Measurements from ENCODE around the gene UTS2B.

Gene UTS2B

DNA sequence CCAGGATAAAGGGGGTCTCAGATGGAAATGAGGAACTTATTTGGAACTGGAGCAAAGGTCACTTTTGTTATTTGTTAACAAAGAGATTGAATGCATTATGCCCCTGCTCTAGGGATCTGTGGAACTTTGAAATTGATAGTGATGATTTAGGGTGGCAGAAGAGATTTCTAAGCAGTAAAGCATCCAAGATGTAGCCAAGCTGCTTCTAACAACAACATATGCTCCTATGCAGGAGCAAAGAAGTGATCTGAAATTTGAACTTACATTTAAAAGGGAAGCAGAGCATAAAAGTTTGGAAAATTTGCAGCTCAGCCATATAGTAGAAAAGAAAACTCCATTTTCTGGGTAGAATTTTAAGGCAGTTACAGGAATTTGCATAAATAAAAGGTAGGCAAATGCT is 31.5 kb downstream of the UTS2B start:
- no peaks in the 10 kb centered on the region for H3K36me3 ChIP-seq (ENCODE audit: control insufficient read depth, insufficient read depth, low read length)

DNA sequence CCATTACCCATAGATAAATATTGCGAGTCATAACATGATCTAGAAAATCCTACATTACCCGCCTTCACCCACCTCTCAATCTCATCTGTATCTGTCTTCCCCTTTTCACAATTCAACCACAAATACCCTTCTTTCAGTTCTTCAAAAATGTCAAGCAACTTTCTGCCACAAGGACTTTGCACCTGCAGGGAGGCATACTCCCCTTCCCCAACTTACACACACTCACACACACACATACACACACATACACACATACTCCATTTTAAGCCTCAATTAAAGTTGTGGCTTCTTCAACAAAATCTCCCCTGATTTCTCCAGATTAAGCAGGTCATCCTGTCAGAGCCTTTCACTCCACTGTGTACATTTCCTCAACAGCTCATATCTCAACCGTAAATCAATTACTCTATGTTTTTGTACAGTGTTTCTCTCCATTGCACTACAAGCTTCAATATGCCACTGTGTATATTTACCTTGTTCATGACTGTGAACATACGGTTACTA is 34.2 kb downstream of the UTS2B start:
- TF ChIP-seq, protein P1, sequence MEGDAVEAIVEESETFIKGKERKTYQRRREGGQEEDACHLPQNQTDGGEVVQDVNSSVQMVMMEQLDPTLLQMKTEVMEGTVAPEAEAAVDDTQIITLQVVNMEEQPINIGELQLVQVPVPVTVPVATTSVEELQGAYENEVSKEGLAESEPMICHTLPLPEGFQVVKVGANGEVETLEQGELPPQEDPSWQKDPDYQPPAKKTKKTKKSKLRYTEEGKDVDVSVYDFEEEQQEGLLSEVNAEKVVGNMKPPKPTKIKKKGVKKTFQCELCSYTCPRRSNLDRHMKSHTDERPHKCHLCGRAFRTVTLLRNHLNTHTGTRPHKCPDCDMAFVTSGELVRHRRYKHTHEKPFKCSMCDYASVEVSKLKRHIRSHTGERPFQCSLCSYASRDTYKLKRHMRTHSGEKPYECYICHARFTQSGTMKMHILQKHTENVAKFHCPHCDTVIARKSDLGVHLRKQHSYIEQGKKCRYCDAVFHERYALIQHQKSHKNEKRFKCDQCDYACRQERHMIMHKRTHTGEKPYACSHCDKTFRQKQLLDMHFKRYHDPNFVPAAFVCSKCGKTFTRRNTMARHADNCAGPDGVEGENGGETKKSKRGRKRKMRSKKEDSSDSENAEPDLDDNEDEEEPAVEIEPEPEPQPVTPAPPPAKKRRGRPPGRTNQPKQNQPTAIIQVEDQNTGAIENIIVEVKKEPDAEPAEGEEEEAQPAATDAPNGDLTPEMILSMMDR (IDR thresholded peaks at IDR 0.05; ENCODE audit: insufficient read depth, low read length, poor library complexity, severe bottlenecking), result no peak
- DNase-seq (ENCODE audit: extremely low read depth, insufficient read length), result peak; percentile 53
- no peak overlapping the region for H3K4me3 ChIP-seq (replicated peaks; ENCODE audit: low read depth, low read length)
- no peaks in the 10 kb centered on the region for H3K27me3 ChIP-seq (replicated peaks; ENCODE audit: control insufficient read depth, insufficient read depth, low read length)
- no peaks in the 10 kb centered on the region for H3K36me3 ChIP-seq (ENCODE audit: control insufficient read depth, insufficient read depth, low read length)

More for the DNA sequence above, 31.5 kb downstream of the UTS2B start:
- TF ChIP-seq, protein P1 (IDR thresholded peaks at IDR 0.05; ENCODE audit: insufficient read depth, low read length, poor library complexity, severe bottlenecking), result no peak
- no peaks in the 10 kb centered on the region for H3K27me3 ChIP-seq (replicated peaks; ENCODE audit: control insufficient read depth, insufficient read depth, low read length)
- DNase-seq (ENCODE audit: extremely low read depth, insufficient read length), result no peak
- no peak overlapping the region for H3K4me3 ChIP-seq (replicated peaks; ENCODE audit: low read depth, low read length)

DNA sequence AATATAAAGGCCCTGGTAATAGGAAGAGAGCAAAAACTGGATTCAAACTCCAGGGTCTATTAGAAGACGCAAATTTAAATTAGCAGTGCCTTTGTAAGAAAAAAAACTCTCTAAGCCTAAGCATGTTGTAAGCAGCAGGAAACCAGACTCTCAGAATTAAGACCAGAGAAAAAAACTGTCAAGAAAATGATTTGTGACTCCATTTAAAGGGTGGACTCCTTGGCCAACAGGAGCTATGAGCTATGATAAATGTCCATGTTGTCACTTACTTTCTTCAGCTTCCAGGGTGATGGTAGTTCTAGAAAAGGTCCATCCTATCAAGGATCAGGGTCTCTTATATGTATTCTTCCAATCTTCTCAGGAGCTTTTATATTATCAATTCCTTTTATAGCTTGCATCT is 36.0 kb downstream of the UTS2B start:
- H3K27me3 ChIP-seq (replicated peaks; ENCODE audit: control insufficient read depth, insufficient read depth, low read length), result no peaks in the 10 kb centered on the region
- TF ChIP-seq, protein P1 (IDR thresholded peaks at IDR 0.05; ENCODE audit: insufficient read depth, low read length, poor library complexity, severe bottlenecking), result no peak
- H3K4me3 ChIP-seq (replicated peaks; ENCODE audit: low read depth, low read length), result no peak overlapping the region
- no peak for DNase-seq (ENCODE audit: extremely low read depth, insufficient read length)
- no peaks in the 10 kb centered on the region for H3K36me3 ChIP-seq (ENCODE audit: control insufficient read depth, insufficient read depth, low read length)

DNA sequence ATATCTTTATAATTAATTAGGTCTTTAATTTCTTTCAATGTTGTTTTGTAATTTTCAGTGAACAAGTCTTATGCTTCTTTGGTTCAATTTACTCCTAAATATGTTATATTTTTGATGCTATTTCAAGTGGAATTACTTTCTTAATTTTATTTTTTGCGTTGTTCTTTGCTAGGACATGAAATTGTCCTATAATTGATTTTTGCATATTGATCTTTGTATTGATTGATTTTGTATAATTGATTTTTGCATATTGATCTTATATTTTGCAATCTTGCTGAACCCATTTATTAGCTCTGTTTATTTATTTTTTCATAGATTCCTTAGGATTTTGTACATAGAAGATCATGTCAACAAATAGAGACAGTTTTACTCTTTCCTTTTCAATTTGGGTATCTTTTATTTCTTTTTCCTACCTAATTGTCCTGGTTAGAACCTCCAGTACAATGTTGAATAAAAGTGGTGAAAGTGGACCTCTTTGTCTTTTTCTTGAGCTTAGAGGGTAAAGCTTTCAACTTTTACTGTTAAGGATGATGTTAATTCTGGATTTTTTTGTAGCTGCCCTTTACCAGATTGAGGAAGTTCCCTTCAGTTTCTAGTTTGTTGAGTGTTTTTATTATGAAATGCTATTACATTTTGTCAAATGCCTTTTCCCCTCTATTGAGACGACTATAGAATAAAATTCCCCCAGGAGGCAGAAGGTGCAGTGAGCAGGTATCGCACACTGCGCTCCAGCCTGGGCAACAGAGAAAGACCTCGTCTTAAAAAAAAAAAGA is 37.9 kb downstream of the UTS2B start:
- TF ChIP-seq, protein P1 (IDR thresholded peaks at IDR 0.05; ENCODE audit: insufficient read depth, low read length, poor library complexity, severe bottlenecking), result no peak
- Histone ChIP-seq H3K27me3 (replicated peaks; ENCODE audit: control insufficient read depth, insufficient read depth, low read length) (no peaks in the 10 kb centered on the region), H3K36me3 (ENCODE audit: control insufficient read depth, insufficient read depth, low read length) (no peaks in the 10 kb centered on the region), H3K4me3 (replicated peaks; ENCODE audit: low read depth, low read length) (no peak overlapping the region)
- no peak for DNase-seq (ENCODE audit: extremely low read depth, insufficient read length)

DNA sequence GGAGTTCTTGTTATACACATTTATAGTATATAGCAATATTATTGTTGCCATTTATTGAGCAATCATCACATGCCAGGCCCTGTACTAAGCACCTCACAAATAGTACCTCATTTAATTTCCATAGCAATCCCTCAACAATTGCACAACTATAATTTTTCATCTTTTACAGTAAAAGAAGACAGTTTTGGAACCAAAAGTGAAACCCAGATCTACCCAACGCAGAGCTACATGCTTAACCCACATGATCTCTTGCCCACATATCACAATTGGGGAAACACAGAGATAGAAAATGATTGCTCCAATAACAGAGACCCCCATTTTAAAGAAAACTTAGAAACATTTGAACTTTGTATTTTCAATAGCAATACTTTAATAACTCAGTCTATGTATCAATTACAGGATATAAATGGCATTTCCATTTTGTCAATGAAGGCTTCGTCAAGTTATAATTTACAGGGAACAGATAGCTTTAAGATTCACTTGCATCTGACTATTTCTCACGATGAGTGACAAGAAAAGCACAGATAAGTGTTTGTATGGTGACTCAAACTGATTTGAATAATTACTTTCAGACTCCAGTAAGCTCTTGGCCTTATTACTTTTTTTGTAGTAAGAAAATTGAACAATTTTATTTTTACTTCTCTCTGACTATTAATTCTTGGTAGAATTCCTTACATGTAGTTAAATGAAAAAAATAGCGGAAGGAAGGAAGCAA is 39.9 kb downstream of the UTS2B start:
- DNase-seq (ENCODE audit: extremely low read depth, insufficient read length), result no peak
- TF ChIP-seq, protein P1 (IDR thresholded peaks at IDR 0.05; ENCODE audit: insufficient read depth, low read length, poor library complexity, severe bottlenecking), result no peak

More for the DNA sequence above, 39.9 kb downstream of the UTS2B start:
- Histone ChIP-seq H3K36me3 (ENCODE audit: control insufficient read depth, insufficient read depth, low read length) (no peaks in the 10 kb centered on the region), H3K4me3 (replicated peaks; ENCODE audit: low read depth, low read length) (no peak overlapping the region; the same call in 1 of the 2 replicates), H3K27me3 (replicated peaks; ENCODE audit: control insufficient read depth, insufficient read depth, low read length) (no peaks in the 10 kb centered on the region)
